Esophagus muscularis mucosa (tissue), 3 donors: ENCODE measurements around the gene MYO6.

Source experiments
- EP300 ChIP-seq: sonication (generic); formaldehyde crosslinking; IDR thresholded peaks from one replicate; pipeline ENCODE4 v1.6.1; 2017; ENCODE audit warnings: antibody characterized with exemption
- POLR2AphosphoS5 ChIP-seq, 2 donors: sonication (generic); formaldehyde crosslinking; IDR thresholded peaks; one replicate each; pipeline ENCODE4 v1.6.1; 2017; ENCODE audit warnings: antibody characterized with exemption in 2 of 2

DNA sequence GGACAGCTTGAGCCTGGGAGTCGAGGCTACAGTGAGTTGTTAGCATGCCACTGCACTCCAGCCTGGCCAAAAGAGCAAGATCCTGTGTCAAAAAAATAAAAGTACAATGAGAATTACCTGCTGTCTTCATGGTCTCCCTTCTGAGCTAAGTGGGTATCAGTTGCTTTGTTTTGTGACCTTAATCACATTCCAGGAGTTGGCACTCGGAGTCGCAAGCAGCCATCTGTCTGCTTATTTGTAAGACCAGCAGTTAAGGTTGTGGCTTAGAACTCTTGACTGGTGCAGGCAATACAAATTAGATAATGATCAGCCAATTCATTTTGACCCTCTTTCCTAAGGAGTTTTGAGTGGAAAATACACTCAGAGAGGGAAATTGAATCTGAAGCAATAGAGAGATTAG, 114.0 kb downstream of the MYO6 start:
- TF ChIP-seq POLR2AphosphoS5 (IDR thresholded peaks at IDR 0.05): no peak
- TF ChIP-seq EP300: no peak
